GM19043 (cell line): Measurements from ENCODE around the gene TROAP.
A peak's percentile ranks its signal among the peaks of the same experiment; 100 is the strongest.
"Not testable (repeated sequence)": the region's sequence is repeated elsewhere in the genome, so short reads cannot be mapped to it uniquely, and the experiment has no call there.

Experiments
- ATAC-seq: cut with Tn5 transposase; IDR thresholded peaks from one replicate; pipeline ENCODE4 v1.9.1; 2021; ENCODE audit warnings: low read depth; ENCODE audit not compliant: unreplicated experiment

Gene TROAP, protein sequence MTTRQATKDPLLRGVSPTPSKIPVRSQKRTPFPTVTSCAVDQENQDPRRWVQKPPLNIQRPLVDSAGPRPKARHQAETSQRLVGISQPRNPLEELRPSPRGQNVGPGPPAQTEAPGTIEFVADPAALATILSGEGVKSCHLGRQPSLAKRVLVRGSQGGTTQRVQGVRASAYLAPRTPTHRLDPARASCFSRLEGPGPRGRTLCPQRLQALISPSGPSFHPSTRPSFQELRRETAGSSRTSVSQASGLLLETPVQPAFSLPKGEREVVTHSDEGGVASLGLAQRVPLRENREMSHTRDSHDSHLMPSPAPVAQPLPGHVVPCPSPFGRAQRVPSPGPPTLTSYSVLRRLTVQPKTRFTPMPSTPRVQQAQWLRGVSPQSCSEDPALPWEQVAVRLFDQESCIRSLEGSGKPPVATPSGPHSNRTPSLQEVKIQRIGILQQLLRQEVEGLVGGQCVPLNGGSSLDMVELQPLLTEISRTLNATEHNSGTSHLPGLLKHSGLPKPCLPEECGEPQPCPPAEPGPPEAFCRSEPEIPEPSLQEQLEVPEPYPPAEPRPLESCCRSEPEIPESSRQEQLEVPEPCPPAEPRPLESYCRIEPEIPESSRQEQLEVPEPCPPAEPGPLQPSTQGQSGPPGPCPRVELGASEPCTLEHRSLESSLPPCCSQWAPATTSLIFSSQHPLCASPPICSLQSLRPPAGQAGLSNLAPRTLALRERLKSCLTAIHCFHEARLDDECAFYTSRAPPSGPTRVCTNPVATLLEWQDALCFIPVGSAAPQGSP

DNA sequence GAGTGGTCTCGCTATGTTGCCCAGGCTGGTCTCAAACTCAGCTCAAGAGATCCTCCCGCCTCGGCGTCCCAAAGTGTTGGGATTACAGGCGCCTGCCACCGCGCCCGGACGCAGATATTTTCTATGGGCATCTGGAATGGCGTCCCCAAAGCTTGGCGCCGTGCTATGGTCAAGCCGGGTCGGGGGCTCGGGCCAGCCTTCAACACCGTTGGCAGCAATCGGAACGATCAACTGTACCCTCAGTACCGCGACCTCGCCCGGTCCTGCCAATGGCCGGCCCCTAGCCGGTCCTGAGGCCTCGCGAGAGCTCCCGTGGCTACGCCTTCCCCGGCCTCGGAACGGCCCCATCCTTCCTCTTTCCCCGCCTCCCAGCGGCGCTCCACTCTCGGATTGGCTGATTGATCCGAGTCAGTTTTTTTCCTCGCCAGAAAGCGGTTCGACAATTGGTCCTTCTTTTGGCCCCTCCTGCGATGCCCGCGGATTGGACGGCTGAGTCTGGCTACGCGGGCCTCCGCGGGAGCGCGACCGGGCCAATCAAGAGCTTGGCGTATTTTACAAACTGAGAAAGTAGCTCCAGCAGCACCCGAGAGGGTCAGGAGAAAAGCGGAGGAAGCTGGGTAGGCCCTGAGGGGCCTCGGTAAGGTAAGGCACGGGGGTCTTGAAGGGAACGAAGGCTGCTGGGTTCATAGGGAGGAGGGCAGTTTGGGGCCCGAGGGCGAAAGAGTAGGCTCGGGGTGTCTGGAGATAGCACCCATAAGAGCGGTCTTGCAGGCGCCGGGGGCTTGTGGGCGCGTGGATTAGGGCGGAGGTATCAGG, at the start of gene TROAP:
Gene TROAP (plus strand): TSS at position 548 of the 816 bp plus-strand sequence. CDS start 354 bp downstream, outside the sequence.
- peak; percentile 96 for ATAC-seq

- ATAC-seq, result no peak
These were observed 49.2 kb upstream of the TROAP start for GRCh38 chr12:49273726-49274395.

DNA sequence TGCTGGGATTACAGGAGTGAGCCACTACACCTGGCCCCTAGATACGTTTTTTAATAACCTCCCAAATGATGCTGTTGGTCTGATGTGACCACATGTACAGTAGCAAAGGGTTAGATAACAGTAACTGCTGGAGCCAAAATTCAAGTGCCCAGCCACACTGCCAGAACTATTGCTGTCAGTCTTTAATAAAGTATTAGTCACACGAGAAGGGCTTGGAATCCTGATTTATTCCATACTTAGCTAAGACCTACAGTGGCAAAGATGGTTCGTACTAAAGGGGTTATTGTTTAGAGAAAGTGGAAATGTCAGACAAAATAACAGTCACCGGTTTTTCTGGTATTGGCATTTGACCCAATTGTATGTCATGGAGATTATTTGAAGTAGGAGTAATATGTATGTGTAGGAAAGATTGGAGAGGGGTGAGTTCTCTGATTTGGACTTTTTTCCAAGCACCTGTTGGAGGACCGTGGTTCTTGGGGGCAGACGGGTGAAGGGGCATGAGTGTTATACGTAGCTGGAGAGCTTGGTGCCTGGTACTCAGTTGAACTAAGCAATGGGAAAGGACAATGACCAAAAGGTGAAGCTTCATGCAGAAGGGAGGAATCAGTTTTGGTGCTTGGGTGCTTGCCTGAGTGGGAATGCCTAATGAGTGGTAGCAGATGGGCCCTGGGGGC, 48.5 kb upstream of the TROAP start:
- ATAC-seq, result no peak

GRCh38 chr12:49276304-49277290, 46.5 kb upstream of the TROAP start:
- no peak for ATAC-seq

DNA sequence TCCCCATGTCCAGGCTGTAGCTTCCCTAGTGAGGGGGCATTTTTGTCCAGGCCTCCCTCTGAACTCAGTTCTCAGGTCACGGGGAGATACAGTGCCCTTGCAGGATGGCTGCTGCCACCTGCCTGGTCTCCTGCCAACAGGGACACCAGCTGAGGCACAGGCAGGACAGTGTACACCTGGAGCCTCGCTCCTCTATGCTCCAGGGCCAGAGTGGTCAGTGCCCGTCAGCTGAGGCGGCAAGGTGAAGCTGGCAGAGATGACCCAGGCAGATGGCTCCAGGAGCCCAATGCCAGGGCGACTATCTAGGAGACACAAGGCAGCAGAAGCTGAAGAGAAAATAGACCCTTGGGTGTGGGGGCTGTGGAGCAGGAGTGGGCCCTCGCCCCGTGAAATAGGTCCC, 45.6 kb upstream of the TROAP start:
- ATAC-seq, result no peak

DNA sequence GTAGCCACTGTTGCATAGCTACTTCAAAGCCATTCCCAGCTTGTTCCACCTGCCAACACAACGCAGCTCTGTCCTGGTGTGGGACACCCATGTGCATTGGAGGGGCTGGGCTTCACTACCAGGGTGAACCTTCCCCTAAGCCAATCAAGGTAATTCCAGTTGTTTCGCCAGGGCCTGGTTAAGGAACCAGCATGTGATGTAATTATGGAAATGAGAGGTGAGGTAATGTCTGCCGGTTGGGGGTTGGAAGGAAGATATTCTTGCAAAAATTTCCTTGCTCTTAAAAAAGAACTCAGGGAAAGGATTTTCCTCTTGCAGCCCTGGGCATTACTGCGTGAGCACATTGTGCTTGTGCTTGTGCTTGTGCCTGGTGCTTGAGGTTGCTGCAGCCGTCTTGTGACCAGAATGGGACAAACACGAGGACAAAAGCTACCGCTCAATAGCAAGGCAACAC, 43.3 kb upstream of the TROAP start:
- ATAC-seq, result no peak

- not testable (repeated sequence) for ATAC-seq
These were observed 42.5 kb upstream of the TROAP start for GRCh38 chr12:49280545-49280944.

GRCh38 chr12:49282302-49282701, 40.8 kb upstream of the TROAP start:
- ATAC-seq, result no peak

- not testable (repeated sequence) for ATAC-seq
These were observed 40.2 kb upstream of the TROAP start for GRCh38 chr12:49282740-49283375.

DNA sequence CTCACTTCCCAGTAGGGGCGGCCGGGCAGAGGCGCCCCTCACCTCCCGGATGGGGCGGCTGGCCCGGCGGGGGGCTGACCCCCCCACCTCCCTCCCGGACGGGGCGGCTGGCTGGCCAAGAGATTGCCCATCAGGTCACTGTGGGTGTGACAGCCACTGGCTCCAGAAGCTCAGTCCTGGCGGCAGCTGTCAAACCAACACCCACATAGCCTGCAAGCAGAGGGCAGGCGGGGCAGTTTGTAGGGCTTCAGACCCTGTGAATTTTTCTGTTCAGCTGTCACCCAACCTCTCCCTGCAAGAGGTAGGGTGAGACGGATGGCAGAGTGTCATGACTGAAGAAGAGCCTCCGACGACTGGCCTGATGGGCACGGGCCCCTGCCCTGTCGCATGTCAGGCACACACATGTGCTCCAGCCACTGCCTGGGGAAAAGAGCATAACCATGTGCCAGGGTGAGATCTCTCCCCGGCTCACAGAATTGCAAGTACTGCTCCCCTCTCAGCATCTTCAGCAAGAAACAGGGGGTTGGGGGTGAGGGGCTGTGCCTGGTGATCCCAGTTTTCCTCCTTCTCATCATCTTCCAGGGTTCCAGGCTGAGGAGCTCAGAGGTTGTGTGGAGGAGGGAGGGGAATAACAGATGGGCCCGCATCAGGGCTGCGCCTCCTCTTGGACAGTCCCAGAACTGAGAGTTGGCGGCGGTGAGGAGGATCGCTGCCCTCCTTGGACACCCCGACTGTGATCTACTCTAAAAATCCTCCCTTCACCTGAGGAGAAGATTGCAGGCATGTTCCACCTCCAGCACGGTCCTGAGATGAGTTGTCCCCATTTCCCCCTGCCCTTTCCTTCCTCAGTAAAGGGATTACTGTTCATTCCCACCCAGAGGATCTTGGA, 39.3 kb upstream of the TROAP start:
- no peak for ATAC-seq

DNA sequence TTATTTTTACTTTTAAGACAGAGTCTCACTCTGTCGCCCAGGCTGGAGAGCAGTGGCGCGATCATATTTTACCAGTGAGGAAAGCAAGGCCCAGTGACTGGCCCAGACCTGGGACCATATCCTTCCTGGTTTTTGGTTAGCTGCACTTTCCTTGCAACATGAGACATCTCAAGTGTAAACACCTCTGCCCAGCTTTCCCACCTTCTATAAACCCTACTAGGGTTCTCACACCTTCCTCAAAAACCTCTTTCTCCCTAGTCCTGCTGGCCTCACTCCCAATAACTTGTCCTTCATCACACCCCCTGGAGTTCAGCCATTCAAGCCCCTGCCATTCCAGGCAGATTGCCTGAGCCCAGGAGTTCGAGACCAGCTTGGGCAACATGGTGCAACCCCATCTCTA, 38.4 kb upstream of the TROAP start:
- ATAC-seq, result no peak

DNA sequence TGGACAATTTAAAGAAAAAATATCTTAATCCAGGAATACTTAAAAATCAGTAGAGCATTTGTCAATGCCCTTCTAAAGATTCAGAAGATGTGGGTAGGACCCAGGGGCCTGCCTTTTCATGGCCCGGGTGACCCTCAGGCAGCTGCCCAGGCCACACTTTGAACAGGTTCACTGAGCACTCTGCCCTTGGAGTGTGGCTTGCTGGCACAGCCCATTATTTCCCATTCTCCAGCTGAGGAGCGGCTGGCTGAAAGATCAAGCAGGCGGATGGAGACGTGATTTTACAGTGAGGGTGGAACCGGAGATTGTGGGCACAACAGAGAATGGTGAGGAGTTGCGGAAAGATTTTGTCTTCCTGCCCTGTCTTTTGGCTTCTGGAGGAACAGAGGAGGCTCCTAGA, 35.2 kb upstream of the TROAP start:
- no peak for ATAC-seq

GRCh38 chr12:49288412-49288853, 34.6 kb upstream of the TROAP start:
- ATAC-seq, result no peak

DNA sequence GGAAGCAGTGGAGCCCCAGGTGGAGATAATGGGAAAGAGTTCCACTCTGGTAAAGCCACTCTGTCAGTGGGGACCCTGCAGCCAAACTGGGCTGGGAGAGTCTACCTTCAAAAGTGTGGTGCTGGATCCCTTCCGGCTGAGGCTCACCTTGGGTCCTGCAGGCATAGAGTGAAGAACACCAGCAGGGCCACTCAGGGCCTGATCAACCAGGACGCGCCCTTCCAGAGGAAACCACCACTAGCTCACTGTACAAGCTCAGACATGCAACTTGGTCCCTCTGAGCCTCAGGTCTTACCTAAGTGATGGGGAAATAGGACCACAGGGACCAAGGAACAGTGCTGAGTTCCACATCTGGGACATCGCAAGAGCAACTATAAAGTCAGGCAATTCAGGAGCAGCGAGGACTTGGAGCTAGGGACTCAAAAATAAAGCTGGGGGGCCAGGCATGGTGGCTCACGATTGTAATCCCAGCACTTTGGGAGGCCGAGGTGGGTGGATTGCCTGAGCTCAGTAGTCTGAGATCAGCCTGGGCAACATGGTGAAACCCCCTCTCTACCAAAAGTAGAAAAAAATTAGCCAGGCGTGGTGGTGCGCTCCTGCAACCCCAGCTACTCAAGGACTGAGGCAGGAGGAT, 34.0 kb upstream of the TROAP start:
- ATAC-seq, result no peak

DNA sequence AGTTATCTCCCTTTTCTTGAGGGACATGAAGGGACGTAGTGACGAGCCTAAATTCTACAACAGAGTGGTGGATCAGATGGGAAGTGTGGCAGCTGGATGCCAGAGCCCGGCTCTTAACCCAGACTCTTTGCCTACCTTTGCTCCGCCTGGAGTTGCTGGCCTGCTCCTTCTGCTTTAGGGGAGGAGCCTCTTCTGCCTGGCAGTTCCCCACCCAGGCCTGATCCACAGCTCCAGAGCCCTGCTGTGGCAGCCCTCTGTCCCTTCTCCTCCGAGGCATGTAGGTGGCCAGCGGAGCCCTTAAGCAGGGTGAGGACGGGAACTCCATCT, 30.4 kb upstream of the TROAP start:
- no peak for ATAC-seq

DNA sequence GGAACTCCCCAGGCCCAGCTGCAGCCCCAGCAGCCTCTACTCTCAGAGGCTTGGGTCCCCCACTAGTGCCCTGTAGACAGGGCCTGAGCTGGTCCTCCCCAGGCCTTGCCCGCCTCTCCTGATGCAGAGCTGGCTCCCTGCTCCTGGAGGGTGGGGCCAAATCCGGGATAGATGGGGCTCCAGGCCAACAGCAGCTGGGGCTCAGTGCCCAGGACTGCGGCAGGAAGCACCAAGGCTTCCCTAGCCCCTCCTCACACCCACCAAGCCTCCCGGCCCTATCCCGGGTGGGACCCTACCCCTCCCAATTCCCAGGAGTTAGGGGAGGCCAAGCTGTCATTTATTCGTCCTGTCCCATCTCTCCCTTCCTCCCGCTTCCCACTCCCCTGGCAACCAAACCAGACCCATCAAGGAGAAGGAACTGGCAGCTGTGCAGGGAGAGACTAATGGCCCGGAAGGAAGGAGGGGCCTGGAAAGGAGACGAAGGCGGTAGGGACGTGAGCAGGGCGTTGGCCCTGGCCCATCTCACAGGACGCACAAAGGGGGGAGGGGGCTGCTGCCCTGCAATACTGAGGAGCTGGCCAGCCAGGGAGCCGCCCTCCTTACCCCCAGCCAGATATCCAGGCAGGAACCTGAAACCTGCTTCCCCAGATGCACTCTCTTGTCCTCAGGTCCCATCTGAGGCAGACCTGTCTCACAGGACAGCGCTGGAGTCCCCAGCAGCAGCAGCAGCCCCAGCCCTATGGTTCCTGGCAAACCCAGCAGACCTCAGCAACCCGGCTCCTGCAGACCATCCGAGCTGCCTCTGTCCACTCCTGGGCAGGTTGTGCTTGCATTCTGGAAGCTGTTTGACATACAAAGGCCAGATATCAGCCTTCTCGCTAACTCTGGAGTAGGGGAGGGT, 29.7 kb upstream of the TROAP start:
- ATAC-seq, result no peak
